HepG2 (cell line): ENCODE results near the gene MAN2A2. TPM values are rescaled to one million over a fixed set of nuclear protein-coding genes. Genes with fewer than 3 reads are reported as not detected.
A peak's percentile ranks its signal among the peaks of the same experiment; 100 is the strongest.

ENCODE experiments used
- ATAC-seq: fragments of 200-7000 bp; cut with Tn5 transposase; 3 replicates; pipeline ENCODE4 v1.9.1; 2020; ENCODE audit warnings: mild to moderate bottlenecking, moderate library complexity
- BruUV-seq: library from RNA; stranded (reverse); fragments of 400-500 nt; replicated peaks from 2 replicates; lab custom pipeline; 2021; lab: Mats Ljungman, UMichigan
- CTCF ChIA-PET: fragments of 300-600 bp; formaldehyde crosslinking; extraction: SDS; loops from one replicate; lab custom pipeline; 2021; ENCODE audit warnings: low total read pairs, inconsistent platforms, low intra/inter-chr PET ratio; lab: Yijun Ruan, JAX
- POLR2A ChIA-PET: fragments of 350-600 bp; sonication (Branson Sonifier 250); formaldehyde crosslinking; loops from one replicate; lab custom pipeline; 2020; ENCODE audit warnings: antibody characterized with exemption, inconsistent platforms; lab: Yijun Ruan, JAX
- DNase-seq: peaks from one replicate; pipeline ENCODE4 v3.0.0-alpha.2; 2015; ENCODE audit warnings: low spot score
- FAIRE-seq: peaks from 3 replicates; lab custom pipeline; 2011; peaks lifted over from hg19 to GRCh38; lab: Jason Lieb, UNC
- H2AFZ ChIP-seq: one replicate; pipeline ENCODE4 v1.6.1; 2011; ENCODE audit warnings: low read length, inconsistent platforms
- H3K27ac ChIP-seq: fragments of 300-600 bp; 3 replicates; pipeline ENCODE4 v1.8.0; 2011; ENCODE audit warnings: mixed run types, mild to moderate bottlenecking, mixed read lengths, low read length, inconsistent platforms; ENCODE audit not compliant: insufficient read depth; ENCODE audit errors: extremely low read length
- H3K27me3 ChIP-seq, 2 experiments: fragments of 200-600 bp in 1 of 2; 2 replicates in 1 of 2; 3 replicates in 1 of 2; pipeline versions ENCODE4 v1.6.0 to v1.8.0; 2011; ENCODE audit warnings: low read length in 2 of 2, mild to moderate bottlenecking in 2 of 2, moderate library complexity in 2 of 2, inconsistent platforms in 1 of 2; ENCODE audit not compliant: insufficient read depth in 2 of 2, control insufficient read depth in 1 of 2
- H3K36me3 ChIP-seq, 2 experiments: fragments of 200-600 bp in 1 of 2; replicated peaks in 1 of 2; 2 replicates in 1 of 2; 3 replicates in 1 of 2; pipeline versions ENCODE4 v1.5.1 to v1.8.0; 2011; ENCODE audit warnings: low read length in 2 of 2, inconsistent platforms in 1 of 2; ENCODE audit not compliant: insufficient read depth in 2 of 2, control insufficient read depth in 1 of 2
- H3K4me1 ChIP-seq: 2 replicates; pipeline ENCODE4 v1.5.1; 2012; ENCODE audit warnings: low read length, inconsistent platforms; ENCODE audit not compliant: insufficient read depth
- H3K4me2 ChIP-seq: 2 replicates; pipeline ENCODE4 v1.6.0; 2011; ENCODE audit warnings: low read depth, low read length, inconsistent platforms
- H3K4me3 ChIP-seq, 3 experiments: fragments of 200-600 bp in 1 of 3; sonication (generic), shearing (Covaris generic) in 1 of 3; replicated peaks in 1 of 3; 2 replicates each; pipeline ENCODE4 v1.5.1; 2011 to 2016; ENCODE audit warnings: low read length in 3 of 3, inconsistent platforms in 2 of 3, low read depth in 2 of 3, mild to moderate bottlenecking in 2 of 3, control low read depth in 1 of 3, mixed read lengths in 1 of 3; ENCODE audit not compliant: insufficient read depth in 1 of 3
- H3K79me2 ChIP-seq: one replicate; pipeline ENCODE4 v1.6.1; 2011; ENCODE audit warnings: low read length, inconsistent platforms; ENCODE audit not compliant: insufficient read depth
- H3K9ac ChIP-seq: 2 replicates; pipeline ENCODE4 v1.6.0; 2011; ENCODE audit warnings: mild to moderate bottlenecking, low read depth, low read length, inconsistent platforms; ENCODE audit not compliant: insufficient read depth
- H3K9me3 ChIP-seq: 2 replicates; pipeline ENCODE4 v1.5.1; 2012; ENCODE audit warnings: mild to moderate bottlenecking, low read length
- H4K20me1 ChIP-seq: 2 replicates; pipeline ENCODE4 v1.6.0; 2011; ENCODE audit warnings: inconsistent platforms, mild to moderate bottlenecking, low read length, moderate library complexity; ENCODE audit not compliant: insufficient read depth
- CHD4 ChIP-seq: fragments of 200-600 bp; sonication (generic); IDR thresholded peaks from 2 replicates; pipeline ENCODE4 v1.7.0; 2017; ENCODE audit warnings: mild to moderate bottlenecking, low read length, borderline replicate concordance
- EP300 ChIP-seq, 3 experiments: sonication (generic) in 1 of 3; formaldehyde crosslinking in 1 of 3; IDR thresholded peaks; 2 replicates each; pipeline versions ENCODE4 v1.5.1 to v1.6.1; 2011 to 2020; ENCODE audit warnings: low read depth in 2 of 3, low read length in 2 of 3, borderline replicate concordance in 1 of 3, improper control_type of control experiment in 1 of 3, mild to moderate bottlenecking in 1 of 3, missing genetic modification reagents in 1 of 3, moderate library complexity in 1 of 3
- ETV5 ChIP-seq: IDR thresholded peaks from 2 replicates; pipeline ENCODE4 v1.6.1; 2018; ENCODE audit warnings: missing biosample characterization, missing genetic modification reagents, inconsistent platforms, borderline replicate concordance
- FOSL2 ChIP-seq: sonication (generic); formaldehyde crosslinking; IDR thresholded peaks from 2 replicates; pipeline ENCODE4 v1.4.0; 2020; ENCODE audit warnings: missing genetic modification reagents
- GATAD2A ChIP-seq: IDR thresholded peaks from 2 replicates; pipeline ENCODE4 v1.6.1; 2016
- KDM3A ChIP-seq: IDR thresholded peaks from 2 replicates; pipeline ENCODE4 v1.6.1; 2018; ENCODE audit warnings: low read depth, missing compliant biosample characterization
- RXRA ChIP-seq: sonication (generic); formaldehyde crosslinking; IDR thresholded peaks from 2 replicates; pipeline ENCODE4 v1.5.1; 2020; ENCODE audit warnings: missing genetic modification reagents
- SP5 ChIP-seq: IDR thresholded peaks from 2 replicates; pipeline ENCODE4 v1.6.1; 2016; ENCODE audit warnings: low read depth, borderline replicate concordance
- TSC22D2 ChIP-seq: sonication (generic); formaldehyde crosslinking; IDR thresholded peaks from 2 replicates; pipeline ENCODE4 v1.5.1; 2020; ENCODE audit warnings: missing genetic modification reagents, mild to moderate bottlenecking, borderline replicate concordance
- ZBTB20 ChIP-seq: sonication (generic); formaldehyde crosslinking; IDR thresholded peaks from 2 replicates; pipeline ENCODE4 v1.8.1; 2023; ENCODE audit warnings: missing genetic modification reagents, low read depth, mild to moderate bottlenecking, borderline replicate concordance
- ZBTB33 ChIP-seq: sonication (generic); formaldehyde crosslinking; IDR thresholded peaks from 2 replicates; pipeline ENCODE4 v1.4.0; 2020; ENCODE audit warnings: missing genetic modification reagents
- ZFP36L2 ChIP-seq: sonication (generic); formaldehyde crosslinking; IDR thresholded peaks from 2 replicates; pipeline ENCODE4 v1.4.0; 2020; ENCODE audit warnings: missing genetic modification reagents
- ZNF292 ChIP-seq: sonication (generic); formaldehyde crosslinking; IDR thresholded peaks from 2 replicates; pipeline ENCODE4 v1.8.1; 2022; ENCODE audit warnings: mild to moderate bottlenecking, low read depth, missing genetic modification reagents, borderline replicate concordance
- ZNF660 ChIP-seq: sonication (generic); formaldehyde crosslinking; IDR thresholded peaks from 2 replicates; pipeline ENCODE4 v1.5.1; 2020; ENCODE audit warnings: mild to moderate bottlenecking, low read depth, missing genetic modification reagents, borderline replicate concordance
- WGBS: methylation state at CpG from one replicate; pipeline ENCODE4 v1.1.6; 2017; ENCODE audit warnings: low lambda C conversion rate; 5-methylcytosine and 5-hydroxymethylcytosine counted together
- in situ Hi-C: cut with HindIII; loops from 2 replicates; pipeline ENCODE4 v1.10.0; 2017; ENCODE audit warnings: low pct_unique_long_range_greater_than_20kb; ENCODE audit not compliant: extremely low pct_ligation_motif_present
- intact Hi-C: fragments of 100-400 bp; cut with micrococcal nuclease; formaldehyde crosslinking; loops from one replicate; pipeline ENCODE4 v1.10.0; 2022; ENCODE audit not compliant: unreplicated experiment
- polyA plus RNA-seq, 8 experiments: library from polyadenylated mRNA; depleted of rRNA in 3 of 8; stranded (reverse) in 7 of 8; unstranded in 1 of 8; fragments of >200 nt; fragmentation: Illumina TruSeq in 4 of 8; extraction: Trizol in 4 of 8; gene quantifications; 2 replicates each; pipeline versions ENCODE4 v1.2.1 to v1.2.3, GENCODE V29; 2011 to 2016; ENCODE audit warnings: low read depth in 4 of 8, missing spikeins in 1 of 8, mixed read lengths in 1 of 8; ENCODE audit not compliant: insufficient read depth in 1 of 8
- total RNA-seq, 5 experiments: library from RNA; depleted of rRNA; stranded (reverse); fragments of >200 nt; fragmentation: Illumina TruSeq; extraction: Trizol; gene quantifications; 2 replicates each; pipeline ENCODE4 v1.2.3, GENCODE V29; 2016; ENCODE audit warnings: low read depth in 1 of 5
- TF ChIP-seq, protein P1 (sequence below): sonication (generic); formaldehyde crosslinking; IDR thresholded peaks from 2 replicates; pipeline ENCODE4 v1.5.1; 2020; ENCODE audit warnings: mild to moderate bottlenecking, missing genetic modification reagents, moderate library complexity

Gene MAN2A2
- total and polyA plus RNA-seq, 2 of the 13 experiments (the other 11 are each of a cell fraction or from before 2014, with no cell fraction given): 17.5 to 51.5 TPM

- Histone ChIP-seq H3K27me3 (peaks cover 0 to 49% of the 10 kb centered on the region in 2 experiments), H3K9ac (no peak overlapping the region), H3K9me3 (no peaks in the 10 kb centered on the region), H3K4me3 (no peak overlapping the region; a peak in 1 of 6 replicates), H2AFZ (no peak overlapping the region), H3K36me3 (no peaks in the 10 kb centered on the region), H3K4me2 (0 out of 2 replicates have a peak overlapping the region, but pooled peaks have one; percentile 14), H3K79me2 (peaks cover 10% of the 10 kb centered on the region), H4K20me1 (peaks cover 15% of the 10 kb centered on the region; the same call in 1 of the 2 replicates), H3K27ac (no peak overlapping the region), H3K4me1 (peaks cover 75% of the 10 kb centered on the region)
- no peak for ATAC-seq
- no peak for TF ChIP-seq ZNF292 (CRISPR knock-in tag)
- peak; percentile 51; the same call in 1 of the 2 replicates for TF ChIP-seq ZBTB33
- TF ChIP-seq ZBTB20 (CRISPR knock-in tag): no peak
- TF ChIP-seq RXRA: peak; percentile 17; the same call in 1 of the 2 replicates
- TF ChIP-seq ZFP36L2 (CRISPR knock-in tag): no peak
- peak; percentile 34; the same call in 1 of the 2 replicates for TF ChIP-seq GATAD2A (CRISPR knock-in tag)
- peak; percentile 91 for TF ChIP-seq FOSL2 (CRISPR knock-in tag)
- TF ChIP-seq ZNF660 (CRISPR knock-in tag): no peak
- no peak for TF ChIP-seq EP300 (IDR thresholded peaks at IDR 0.05; ENCODE audit: low read depth in 2 of 2, low read length in 2 of 2)
- 0 out of 2 replicates have a peak, but pooled peaks have one; percentile 9 for TF ChIP-seq EP300 (CRISPR knock-in tag; IDR thresholded peaks at IDR 0.05; ENCODE audit: borderline replicate concordance)
- no peak for TF ChIP-seq CHD4
- TF ChIP-seq ETV5: peak; percentile 70; the same call in 1 of the 2 replicates
- TF ChIP-seq KDM3A (CRISPR knock-in tag): no peak
- 0 out of 2 replicates have a peak, but pooled peaks have one; percentile 15 for TF ChIP-seq SP5 (CRISPR knock-in tag)
- TF ChIP-seq TSC22D2: no peak
- TF ChIP-seq, protein P1, sequence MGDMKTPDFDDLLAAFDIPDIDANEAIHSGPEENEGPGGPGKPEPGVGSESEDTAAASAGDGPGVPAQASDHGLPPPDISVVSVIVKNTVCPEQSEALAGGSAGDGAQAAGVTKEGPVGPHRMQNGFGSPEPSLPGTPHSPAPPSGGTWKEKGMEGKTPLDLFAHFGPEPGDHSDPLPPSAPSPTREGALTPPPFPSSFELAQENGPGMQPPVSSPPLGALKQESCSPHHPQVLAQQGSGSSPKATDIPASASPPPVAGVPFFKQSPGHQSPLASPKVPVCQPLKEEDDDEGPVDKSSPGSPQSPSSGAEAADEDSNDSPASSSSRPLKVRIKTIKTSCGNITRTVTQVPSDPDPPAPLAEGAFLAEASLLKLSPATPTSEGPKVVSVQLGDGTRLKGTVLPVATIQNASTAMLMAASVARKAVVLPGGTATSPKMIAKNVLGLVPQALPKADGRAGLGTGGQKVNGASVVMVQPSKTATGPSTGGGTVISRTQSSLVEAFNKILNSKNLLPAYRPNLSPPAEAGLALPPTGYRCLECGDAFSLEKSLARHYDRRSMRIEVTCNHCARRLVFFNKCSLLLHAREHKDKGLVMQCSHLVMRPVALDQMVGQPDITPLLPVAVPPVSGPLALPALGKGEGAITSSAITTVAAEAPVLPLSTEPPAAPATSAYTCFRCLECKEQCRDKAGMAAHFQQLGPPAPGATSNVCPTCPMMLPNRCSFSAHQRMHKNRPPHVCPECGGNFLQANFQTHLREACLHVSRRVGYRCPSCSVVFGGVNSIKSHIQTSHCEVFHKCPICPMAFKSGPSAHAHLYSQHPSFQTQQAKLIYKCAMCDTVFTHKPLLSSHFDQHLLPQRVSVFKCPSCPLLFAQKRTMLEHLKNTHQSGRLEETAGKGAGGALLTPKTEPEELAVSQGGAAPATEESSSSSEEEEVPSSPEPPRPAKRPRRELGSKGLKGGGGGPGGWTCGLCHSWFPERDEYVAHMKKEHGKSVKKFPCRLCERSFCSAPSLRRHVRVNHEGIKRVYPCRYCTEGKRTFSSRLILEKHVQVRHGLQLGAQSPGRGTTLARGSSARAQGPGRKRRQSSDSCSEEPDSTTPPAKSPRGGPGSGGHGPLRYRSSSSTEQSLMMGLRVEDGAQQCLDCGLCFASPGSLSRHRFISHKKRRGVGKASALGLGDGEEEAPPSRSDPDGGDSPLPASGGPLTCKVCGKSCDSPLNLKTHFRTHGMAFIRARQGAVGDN (CRISPR knock-in tag): 0 out of 2 replicates have a peak, but pooled peaks have one; percentile 17
- 49% methylated on average over 5 of the region's 9 CpGs for WGBS
- intact Hi-C loops: loop anchor here (1.0 to 5.0 kb wide), 2 partner anchors 8 to 377 kb away; no protein-coding TSS in a partner anchor
- in situ Hi-C loops: no loop called here
- FAIRE-seq: no peak
- CTCF ChIA-PET: no interaction called here
- BruUV-seq: no TSS peak
- POLR2A ChIA-PET: interaction anchor here (0.6 to 3.3 kb wide), 3 partner anchors 9 to 62 kb away, joined by 3 to 36 read pairs (median 11); partner anchors contain the start of gene FES
- DNase-seq: no peak
Observed at GRCh38 chr15:90869601-90870353, 33.3 kb upstream of the MAN2A2 start.
